GM23338 (cell line): Measurements from ENCODE around the gene KRTAP5-1.
"Not testable (repeated sequence)": the region's sequence is repeated elsewhere in the genome, so short reads cannot be mapped to it uniquely, and the experiment has no call there.

Experiments
- CREB1 ChIP-seq: fragments of 250-450 bp; sonication (Bioruptor Pico); IDR thresholded peaks from 2 replicates; pipeline ENCODE4 v1.5.0; 2020; ENCODE audit warnings: low read depth, mild to moderate bottlenecking, moderate library complexity
- EZH2 ChIP-seq: fragments of 200-600 bp; sonication (generic); IDR thresholded peaks from one replicate; pipeline ENCODE4 v1.8.0; 2017; ENCODE audit warnings: antibody characterized with exemption, mild to moderate bottlenecking, low read depth; ENCODE audit not compliant: unreplicated experiment
- EZH2phosphoT487 ChIP-seq: fragments of 200-600 bp; sonication (generic); IDR thresholded peaks from one replicate; pipeline ENCODE4 v1.8.1; 2018; ENCODE audit warnings: antibody characterized with exemption; ENCODE audit not compliant: unreplicated experiment
- JUNB ChIP-seq: IDR thresholded peaks from one replicate; pipeline ENCODE4 v1.6.1; 2016; ENCODE audit warnings: antibody characterized with exemption; ENCODE audit not compliant: unreplicated experiment
- POLR2AphosphoS5 ChIP-seq: IDR thresholded peaks from 2 replicates; pipeline ENCODE4 v1.6.1; 2016; ENCODE audit warnings: antibody characterized with exemption, low read depth
- STAT1 ChIP-seq: IDR thresholded peaks from one replicate; pipeline ENCODE4 v1.6.1; 2016; ENCODE audit warnings: antibody characterized with exemption; ENCODE audit not compliant: unreplicated experiment
- ZNF114 ChIP-seq: fragments of 250-450 bp; sonication (Bioruptor Pico); IDR thresholded peaks from 2 replicates; pipeline ENCODE4 v1.5.0; 2020; ENCODE audit warnings: mild to moderate bottlenecking, moderate library complexity
- ZNF331 ChIP-seq: fragments of 250-450 bp; sonication (Bioruptor Pico); IDR thresholded peaks from 2 replicates; pipeline ENCODE4 v1.5.0; 2020; ENCODE audit warnings: low read depth, mild to moderate bottlenecking, moderate library complexity
- TF ChIP-seq, protein P1 (sequence below), 2 experiments: fragments of 200-600 bp in 1 of 2; sonication (generic) in 1 of 2; conservative IDR thresholded peaks; 2 replicates each; pipeline versions ENCODE4 v1.5.1 to v1.6.1; 2016 to 2017; ENCODE audit warnings: antibody characterized with exemption in 2 of 2, low read depth in 2 of 2, mild to moderate bottlenecking in 2 of 2, moderate library complexity in 1 of 2
- TF ChIP-seq, protein P2 (sequence below): IDR thresholded peaks from 2 replicates; pipeline ENCODE4 v1.6.1; 2016; ENCODE audit warnings: antibody characterized with exemption
- TF ChIP-seq, protein P3 (sequence below): IDR thresholded peaks from one replicate; pipeline ENCODE4 v1.6.1; 2018; ENCODE audit warnings: antibody characterized with exemption; ENCODE audit not compliant: unreplicated experiment

DNA sequence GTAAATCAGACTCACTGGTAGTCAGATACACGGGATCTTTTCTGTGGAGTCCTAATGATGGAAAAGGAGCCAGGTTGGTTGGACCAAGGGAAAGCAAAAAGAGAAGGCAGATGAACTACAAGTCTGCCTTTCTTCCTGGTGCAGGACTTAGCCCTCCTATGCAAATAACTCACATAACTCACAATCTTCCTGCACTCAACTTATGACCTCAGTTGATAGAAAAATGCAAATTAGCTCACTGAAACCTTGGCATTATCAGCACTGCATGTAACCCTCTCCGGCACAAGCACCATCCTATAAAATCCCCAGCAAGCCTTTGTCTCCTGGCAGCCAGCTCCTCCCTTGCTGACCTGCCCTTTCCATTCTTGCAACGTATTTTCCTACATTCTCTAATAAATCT, 16.6 kb upstream of the KRTAP5-1 start:
- TF ChIP-seq, protein P1, sequence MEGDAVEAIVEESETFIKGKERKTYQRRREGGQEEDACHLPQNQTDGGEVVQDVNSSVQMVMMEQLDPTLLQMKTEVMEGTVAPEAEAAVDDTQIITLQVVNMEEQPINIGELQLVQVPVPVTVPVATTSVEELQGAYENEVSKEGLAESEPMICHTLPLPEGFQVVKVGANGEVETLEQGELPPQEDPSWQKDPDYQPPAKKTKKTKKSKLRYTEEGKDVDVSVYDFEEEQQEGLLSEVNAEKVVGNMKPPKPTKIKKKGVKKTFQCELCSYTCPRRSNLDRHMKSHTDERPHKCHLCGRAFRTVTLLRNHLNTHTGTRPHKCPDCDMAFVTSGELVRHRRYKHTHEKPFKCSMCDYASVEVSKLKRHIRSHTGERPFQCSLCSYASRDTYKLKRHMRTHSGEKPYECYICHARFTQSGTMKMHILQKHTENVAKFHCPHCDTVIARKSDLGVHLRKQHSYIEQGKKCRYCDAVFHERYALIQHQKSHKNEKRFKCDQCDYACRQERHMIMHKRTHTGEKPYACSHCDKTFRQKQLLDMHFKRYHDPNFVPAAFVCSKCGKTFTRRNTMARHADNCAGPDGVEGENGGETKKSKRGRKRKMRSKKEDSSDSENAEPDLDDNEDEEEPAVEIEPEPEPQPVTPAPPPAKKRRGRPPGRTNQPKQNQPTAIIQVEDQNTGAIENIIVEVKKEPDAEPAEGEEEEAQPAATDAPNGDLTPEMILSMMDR (conservative IDR thresholded peaks at IDR 0.05; ENCODE audit: low read depth in 2 of 2): not testable (repeated sequence)
- TF ChIP-seq STAT1; EZH2phosphoT487; EZH2; POLR2AphosphoS5; JUNB; ZNF331 (CRISPR knock-in tag); CREB1 (CRISPR knock-in tag); ZNF114: not testable (repeated sequence)
- TF ChIP-seq, protein P2, sequence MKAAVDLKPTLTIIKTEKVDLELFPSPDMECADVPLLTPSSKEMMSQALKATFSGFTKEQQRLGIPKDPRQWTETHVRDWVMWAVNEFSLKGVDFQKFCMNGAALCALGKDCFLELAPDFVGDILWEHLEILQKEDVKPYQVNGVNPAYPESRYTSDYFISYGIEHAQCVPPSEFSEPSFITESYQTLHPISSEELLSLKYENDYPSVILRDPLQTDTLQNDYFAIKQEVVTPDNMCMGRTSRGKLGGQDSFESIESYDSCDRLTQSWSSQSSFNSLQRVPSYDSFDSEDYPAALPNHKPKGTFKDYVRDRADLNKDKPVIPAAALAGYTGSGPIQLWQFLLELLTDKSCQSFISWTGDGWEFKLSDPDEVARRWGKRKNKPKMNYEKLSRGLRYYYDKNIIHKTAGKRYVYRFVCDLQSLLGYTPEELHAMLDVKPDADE: not testable (repeated sequence)
- TF ChIP-seq, protein P3, sequence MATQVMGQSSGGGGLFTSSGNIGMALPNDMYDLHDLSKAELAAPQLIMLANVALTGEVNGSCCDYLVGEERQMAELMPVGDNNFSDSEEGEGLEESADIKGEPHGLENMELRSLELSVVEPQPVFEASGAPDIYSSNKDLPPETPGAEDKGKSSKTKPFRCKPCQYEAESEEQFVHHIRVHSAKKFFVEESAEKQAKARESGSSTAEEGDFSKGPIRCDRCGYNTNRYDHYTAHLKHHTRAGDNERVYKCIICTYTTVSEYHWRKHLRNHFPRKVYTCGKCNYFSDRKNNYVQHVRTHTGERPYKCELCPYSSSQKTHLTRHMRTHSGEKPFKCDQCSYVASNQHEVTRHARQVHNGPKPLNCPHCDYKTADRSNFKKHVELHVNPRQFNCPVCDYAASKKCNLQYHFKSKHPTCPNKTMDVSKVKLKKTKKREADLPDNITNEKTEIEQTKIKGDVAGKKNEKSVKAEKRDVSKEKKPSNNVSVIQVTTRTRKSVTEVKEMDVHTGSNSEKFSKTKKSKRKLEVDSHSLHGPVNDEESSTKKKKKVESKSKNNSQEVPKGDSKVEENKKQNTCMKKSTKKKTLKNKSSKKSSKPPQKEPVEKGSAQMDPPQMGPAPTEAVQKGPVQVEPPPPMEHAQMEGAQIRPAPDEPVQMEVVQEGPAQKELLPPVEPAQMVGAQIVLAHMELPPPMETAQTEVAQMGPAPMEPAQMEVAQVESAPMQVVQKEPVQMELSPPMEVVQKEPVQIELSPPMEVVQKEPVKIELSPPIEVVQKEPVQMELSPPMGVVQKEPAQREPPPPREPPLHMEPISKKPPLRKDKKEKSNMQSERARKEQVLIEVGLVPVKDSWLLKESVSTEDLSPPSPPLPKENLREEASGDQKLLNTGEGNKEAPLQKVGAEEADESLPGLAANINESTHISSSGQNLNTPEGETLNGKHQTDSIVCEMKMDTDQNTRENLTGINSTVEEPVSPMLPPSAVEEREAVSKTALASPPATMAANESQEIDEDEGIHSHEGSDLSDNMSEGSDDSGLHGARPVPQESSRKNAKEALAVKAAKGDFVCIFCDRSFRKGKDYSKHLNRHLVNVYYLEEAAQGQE: not testable (repeated sequence)
